Activated T-cell treated with anti-CD3 and anti-CD28 coated beads for 24 hours (primary cell): ENCODE measurements around the gene EZH1.
"Not testable (repeated sequence)": the region's sequence is repeated elsewhere in the genome, so short reads cannot be mapped to it uniquely, and the experiment has no call there.

Source experiments
- DNase-seq: peaks from one replicate; pipeline ENCODE4 v3.0.0-alpha.2; 2020; ENCODE audit warnings: low read depth

Gene EZH1

DNA sequence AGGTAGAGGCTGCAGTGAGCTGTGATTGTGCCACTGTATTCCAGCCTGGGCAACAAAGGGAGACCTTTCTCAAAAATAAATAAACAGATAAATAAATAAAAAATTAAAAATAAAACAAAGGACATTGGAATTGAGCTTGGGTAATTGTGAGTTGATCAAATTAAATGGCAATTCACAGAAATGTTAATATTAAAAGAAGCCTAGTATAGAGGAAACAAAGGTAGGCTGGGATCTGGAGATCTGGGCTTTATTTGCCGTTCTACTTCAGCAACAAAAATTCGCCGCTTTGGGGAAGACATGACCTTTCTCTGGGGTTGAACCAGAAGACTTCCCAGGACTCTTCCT, 28.1 kb upstream of the EZH1 start:
- DNase-seq: no peak

GRCh38 chr17:42769964-42770363, 25.1 kb upstream of the EZH1 start:
- not testable (repeated sequence) for DNase-seq

- not testable (repeated sequence) for DNase-seq
Measured at GRCh38 chr17:42768006-42768405, 23.2 kb upstream of the EZH1 start.

GRCh38 chr17:42767512-42767911, 22.7 kb upstream of the EZH1 start:
- DNase-seq: no peak

DNA sequence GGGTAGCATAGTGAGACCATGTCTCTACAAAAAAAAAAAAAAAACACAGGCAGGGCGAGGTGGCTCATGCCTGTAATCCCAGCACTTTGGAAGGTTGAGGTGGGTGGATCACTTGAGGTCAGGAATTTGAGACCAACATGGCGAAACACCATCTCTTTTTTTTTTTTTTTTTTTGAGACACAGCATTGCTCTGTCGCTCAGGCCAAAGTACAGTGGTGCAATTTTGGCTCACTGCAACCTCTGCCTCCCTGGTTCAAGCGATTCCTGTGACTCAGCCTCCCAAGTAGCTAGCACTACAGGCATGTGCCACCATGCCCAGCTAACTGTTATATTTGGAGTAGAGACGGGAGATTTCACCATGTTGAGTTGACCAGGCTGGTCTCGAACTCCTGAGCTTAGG, 21.3 kb upstream of the EZH1 start:
- no peak for DNase-seq

GRCh38 chr17:42761638-42762037, 16.8 kb upstream of the EZH1 start:
- DNase-seq: no peak

- no peak for DNase-seq
Measured at GRCh38 chr17:42760652-42761581, 16.1 kb upstream of the EZH1 start, which contains the start of gene RAMP2. RAMP2 (plus strand) TSS chr17:42761227; CDS start chr17:42761262, 35 bp downstream.

DNA sequence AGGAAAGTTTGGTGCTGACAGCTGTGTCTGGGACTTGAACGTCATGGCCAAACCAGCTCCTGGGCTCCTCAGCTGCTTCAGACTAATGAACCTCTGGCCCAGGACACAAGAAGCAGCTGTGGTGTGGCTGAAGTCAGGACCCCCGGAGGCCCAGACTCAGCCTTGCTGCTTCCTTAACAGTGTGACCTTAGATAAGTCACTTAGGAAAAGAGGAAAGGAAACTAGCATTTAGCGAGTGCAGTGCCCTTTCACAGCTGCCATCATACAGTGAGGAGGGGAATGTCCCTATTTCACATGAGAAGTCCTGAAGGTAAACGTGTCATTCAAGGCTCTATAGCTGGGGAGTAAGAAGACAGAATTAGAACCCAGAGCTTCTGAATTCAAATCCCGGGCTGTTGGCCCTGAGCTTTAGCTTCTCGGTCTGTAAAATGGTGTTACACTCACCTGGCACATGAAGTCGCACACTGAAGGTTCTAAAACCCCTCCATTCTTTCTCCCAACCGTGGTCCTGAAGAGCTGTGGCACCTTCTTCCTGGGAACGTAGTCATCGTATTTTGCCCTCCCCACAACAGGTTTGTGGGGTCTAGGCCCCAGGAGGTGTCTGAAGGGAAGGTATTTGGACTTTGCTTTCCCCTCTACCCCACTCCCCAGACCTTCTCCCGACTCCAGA, 15.3 kb upstream of the EZH1 start:
- no peak for DNase-seq

DNA sequence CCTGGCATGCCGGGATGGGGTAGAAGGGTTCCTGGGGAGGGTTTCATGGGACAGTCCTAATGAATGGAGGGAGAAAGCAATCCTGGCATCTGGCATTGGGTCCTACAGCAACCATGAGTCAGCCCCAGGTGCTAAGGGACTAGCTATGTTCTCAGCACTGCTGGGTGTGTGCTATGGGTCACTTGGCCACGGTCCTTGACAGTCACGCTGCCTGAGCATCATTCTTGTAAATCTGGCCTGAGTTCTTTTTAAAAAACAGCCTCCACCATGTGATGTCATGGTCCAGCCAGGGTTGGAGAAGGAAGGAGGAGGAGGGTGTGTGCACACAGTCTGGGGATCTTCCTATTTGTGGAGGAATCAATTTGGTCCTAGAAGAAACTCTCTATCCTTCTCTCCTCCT, 9.9 kb upstream of the EZH1 start:
- no peak for DNase-seq

- no peak for DNase-seq
Measured at GRCh38 chr17:42751628-42752027, 6.8 kb upstream of the EZH1 start.

- no peak for DNase-seq
Measured at GRCh38 chr17:42750739-42751344, 6.0 kb upstream of the EZH1 start.

DNA sequence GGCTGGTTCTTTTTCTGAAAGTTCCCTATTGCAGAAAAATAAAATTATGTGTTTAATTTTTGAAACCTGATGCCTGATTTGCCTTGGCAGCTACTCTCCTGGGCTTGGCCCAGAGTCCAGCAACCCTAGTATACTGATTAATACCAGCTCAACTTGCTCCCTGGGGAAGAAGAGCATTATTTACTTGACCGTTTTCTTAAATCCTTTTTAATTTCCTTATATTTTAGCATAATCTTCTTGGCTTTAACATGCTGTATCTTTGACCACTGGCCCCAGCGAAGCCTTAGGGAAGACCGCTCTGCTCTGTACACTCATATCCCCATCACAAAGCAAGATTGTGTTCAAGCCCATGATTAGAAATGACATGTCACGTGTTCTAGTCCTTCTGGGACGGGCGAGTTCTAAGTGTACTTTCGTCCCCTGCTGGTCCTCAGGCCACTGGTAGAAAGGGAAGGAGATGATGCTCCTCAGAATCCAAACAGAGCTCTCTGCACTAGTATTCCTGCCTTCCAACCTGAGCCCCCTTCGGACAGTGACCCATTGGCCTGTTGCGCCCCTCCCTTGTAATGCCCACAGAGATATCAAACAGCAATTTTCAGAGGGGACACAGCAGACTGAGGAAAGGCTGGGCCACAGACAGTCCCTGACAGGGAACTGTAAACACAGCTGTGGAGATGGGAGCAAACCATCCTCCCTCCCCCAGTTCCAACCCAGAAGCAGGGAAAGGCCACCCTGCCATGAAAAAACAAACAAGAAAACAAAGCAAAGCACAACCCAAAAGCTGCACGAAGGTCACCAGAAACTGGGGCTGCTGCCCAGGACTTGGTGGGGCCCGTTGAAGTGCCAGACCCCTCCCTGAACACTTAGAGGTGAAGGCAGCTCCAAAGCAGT, 4.3 kb upstream of the EZH1 start:
- DNase-seq: no peak

- DNase-seq: no peak
Measured at GRCh38 chr17:42748202-42748907, 3.5 kb upstream of the EZH1 start.

DNA sequence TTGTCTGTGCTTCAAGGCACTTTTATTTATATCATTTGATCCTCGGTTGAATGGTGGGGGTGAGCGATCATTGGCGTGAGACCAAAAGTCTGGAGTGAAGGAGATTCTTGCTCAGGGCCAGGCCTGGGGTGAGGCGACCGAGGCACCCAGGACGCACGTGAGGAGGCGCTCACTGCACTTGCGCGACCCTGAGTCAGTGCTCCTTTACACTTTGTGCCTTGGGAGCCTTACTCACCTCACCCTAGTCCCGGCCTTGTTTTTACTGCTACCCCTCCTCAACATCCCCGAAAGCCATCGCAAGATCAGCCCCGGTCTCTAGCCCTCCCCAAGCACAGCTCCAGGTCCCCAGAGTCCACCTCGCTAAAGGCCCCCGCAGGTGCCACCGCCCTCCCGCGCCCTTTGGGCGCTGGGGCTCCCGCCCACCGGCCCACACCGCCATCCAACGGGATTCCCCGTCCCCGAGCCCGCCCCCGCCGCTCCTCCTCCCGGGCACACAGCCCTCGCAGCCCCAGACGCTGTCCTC, 496 bp downstream of the EZH1 start:
- DNase-seq: peak; percentile 59

GRCh38 chr17:42743595-42744282, 1.1 kb downstream of the EZH1 start:
- no peak for DNase-seq

DNA sequence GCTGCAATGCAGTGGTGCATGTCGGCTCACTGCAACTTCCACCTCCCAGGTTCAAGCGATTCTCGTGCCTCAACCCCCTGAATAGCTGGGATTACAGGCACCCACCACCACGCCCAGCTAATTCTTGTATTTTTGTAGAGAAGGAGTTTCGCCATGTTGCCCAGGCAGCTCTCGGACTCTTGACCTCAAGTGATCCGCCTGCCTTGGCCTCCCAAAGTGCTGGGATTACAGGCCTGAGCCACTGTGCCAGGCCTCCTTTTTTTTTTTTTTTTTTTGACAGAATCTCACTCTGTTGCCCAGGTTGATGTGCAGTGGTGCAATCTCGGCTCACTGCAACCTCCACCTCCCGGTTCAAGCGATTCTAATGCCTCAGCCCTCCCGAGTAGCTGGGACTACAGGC, 1.9 kb downstream of the EZH1 start:
- DNase-seq: not testable (repeated sequence)

GRCh38 chr17:42740699-42741098, 4.1 kb downstream of the EZH1 start:
- DNase-seq: no peak

DNA sequence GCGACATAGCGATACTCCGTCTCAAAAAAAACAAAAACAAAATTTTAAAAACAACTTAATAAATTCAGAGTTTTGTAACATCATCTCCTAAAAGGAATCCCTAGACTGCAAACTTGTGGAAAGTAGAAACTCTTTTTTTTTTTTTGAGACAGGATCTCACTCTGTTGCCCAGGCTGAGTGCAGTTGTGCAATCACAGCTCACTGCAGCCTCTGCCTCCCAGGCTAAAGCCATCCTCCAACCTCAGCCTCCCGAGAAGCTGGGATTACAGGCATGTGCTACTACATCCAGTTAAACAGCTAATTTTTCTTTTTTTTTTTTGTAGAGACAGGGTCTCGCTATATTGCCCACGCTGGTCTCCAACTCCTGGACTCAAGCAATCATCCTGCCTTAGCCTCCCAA, 19.7 kb downstream of the EZH1 start:
- DNase-seq: no peak

GRCh38 chr17:42723636-42724035, 21.2 kb downstream of the EZH1 start:
- no peak for DNase-seq

DNA sequence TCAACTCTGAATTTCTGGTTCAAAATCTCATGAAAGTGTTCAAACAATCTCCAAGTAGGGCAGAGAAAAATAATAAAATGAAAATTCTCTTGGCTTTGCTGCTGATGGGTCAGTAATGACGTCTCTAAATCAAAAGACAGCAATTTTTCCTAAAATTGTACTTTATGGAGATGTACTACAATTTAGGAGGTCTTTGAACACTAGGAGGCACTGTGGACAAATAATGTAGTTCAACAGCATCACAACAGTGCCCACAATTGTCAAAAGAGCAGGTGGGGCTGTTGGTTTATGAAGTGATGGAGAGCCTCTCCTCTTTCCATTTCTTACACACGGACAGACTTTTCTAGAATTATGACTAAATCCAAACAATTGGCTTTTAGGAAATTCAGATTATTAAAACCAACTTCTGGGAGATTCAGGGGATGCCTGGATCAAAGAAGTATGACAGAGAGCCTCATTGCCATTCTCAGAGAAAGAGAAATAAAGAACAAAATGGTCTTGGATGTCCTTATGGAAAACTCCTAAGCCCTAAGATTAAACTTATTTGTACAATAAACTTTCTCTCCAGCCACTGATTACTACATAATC, 23.8 kb downstream of the EZH1 start:
- DNase-seq: peak; percentile 22
